ENCODE data around the gene KANSL3. TPM values are rescaled to one million over a fixed set of nuclear protein-coding genes. Genes with fewer than 3 reads are reported as not detected.

The KANSL3 gene
- total and polyA plus RNA-seq, 12 donors, result 22.3 to 58.3 (median 36.6) TPM

DNA sequence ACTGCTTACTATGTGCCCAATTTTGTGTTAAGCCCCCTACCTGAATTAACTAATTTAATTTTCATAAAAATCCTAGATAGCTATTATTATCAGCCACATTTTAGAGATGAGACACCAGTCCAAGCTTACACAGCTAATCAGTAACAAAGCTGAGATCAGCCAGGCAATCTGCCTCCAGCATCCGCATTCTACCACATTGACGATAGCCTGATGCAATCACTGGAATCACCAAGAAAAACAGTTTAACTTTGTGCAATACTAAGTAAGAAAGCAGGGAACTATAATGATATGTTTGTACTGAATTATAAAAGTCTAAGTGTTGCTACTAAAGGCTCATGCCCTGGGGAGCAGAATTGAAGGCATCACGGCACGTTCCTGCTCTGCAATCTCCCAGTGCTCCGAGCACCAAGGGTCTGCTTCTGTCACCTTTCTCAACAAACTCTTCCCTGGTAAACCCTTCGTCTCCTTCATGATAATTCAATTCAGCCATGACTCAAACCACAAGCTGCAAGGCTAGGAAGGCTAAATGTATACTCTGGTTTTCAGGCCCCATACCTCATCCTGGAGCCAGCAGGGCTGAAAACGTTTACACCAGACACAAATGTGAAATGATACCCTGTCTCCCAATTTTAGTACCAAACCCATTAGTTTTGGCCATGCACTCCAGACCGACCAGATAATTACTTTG is 19.4 kb downstream of the KANSL3 start:
- TF ChIP-seq, protein P1, sequence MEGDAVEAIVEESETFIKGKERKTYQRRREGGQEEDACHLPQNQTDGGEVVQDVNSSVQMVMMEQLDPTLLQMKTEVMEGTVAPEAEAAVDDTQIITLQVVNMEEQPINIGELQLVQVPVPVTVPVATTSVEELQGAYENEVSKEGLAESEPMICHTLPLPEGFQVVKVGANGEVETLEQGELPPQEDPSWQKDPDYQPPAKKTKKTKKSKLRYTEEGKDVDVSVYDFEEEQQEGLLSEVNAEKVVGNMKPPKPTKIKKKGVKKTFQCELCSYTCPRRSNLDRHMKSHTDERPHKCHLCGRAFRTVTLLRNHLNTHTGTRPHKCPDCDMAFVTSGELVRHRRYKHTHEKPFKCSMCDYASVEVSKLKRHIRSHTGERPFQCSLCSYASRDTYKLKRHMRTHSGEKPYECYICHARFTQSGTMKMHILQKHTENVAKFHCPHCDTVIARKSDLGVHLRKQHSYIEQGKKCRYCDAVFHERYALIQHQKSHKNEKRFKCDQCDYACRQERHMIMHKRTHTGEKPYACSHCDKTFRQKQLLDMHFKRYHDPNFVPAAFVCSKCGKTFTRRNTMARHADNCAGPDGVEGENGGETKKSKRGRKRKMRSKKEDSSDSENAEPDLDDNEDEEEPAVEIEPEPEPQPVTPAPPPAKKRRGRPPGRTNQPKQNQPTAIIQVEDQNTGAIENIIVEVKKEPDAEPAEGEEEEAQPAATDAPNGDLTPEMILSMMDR (IDR thresholded peaks at IDR 0.05), result no peak
- no peak for TF ChIP-seq POLR2A (IDR thresholded peaks at IDR 0.05)
- Histone ChIP-seq H3K4me1 (replicated peaks in 1 of 2) (peaks cover 0 to 5% of the 10 kb centered on the region in 2 donors), H3K4me3 (no peak overlapping the region), H3K27me3 (no peaks in the 10 kb centered on the region), H3K9me3 (replicated peaks in 1 of 3) (no peaks in the 10 kb centered on the region), H3K27ac (peak overlapping the region in 1 of 5 donors; percentile 54), H3K36me3 (replicated peaks in 1 of 2) (peaks cover 0 to 44% of the 10 kb centered on the region in 2 donors)
- DNase-seq, result no peak
- intact Hi-C loops (cut with DNase I), result no loop called here
- 74 to 90% (median 82%) methylated on average over 8 of the region's 8 CpGs for WGBS, 4 donors

DNA sequence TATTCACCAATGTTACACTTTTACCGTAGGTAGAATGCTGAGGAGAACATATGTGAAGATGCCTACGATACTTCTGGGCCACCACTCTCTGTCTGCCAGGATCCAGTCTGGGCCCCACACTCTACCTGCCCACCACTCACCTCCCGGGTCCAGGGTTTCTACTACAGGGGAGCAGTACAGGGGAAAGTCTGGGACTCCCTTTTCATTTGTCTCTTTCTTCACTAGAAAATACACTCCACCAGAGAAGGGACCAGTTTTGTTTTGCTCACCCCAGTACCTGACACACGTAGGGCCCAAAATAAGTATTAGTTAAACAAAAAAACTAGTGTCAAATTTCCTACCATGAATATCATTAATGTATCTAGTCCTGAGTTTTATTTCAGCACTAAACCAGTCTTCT is 21.1 kb downstream of the KANSL3 start:
- H3K4me3 ChIP-seq, result no peak overlapping the region
- intact Hi-C loops (cut with DNase I), result no loop called here
- TF ChIP-seq POLR2A (IDR thresholded peaks at IDR 0.05), result no peak
- WGBS, 4 donors, result 89 to 93% (median 92%) methylated on average over 3 to 4 of the region's 4 CpGs
- peaks cover 0 to 5% of the 10 kb centered on the region in 2 donors for H3K4me1 ChIP-seq (replicated peaks in 1 of 2)
- DNase-seq, result no peak
- no peaks in the 10 kb centered on the region for H3K9me3 ChIP-seq (replicated peaks in 1 of 3)
- H3K36me3 ChIP-seq (replicated peaks in 1 of 2), result peaks cover 0 to 61% of the 10 kb centered on the region in 2 donors
- peak overlapping the region in 2 of 5 donors; percentile 31 to 66 for H3K27ac ChIP-seq
- no peaks in the 10 kb centered on the region for H3K27me3 ChIP-seq

DNA sequence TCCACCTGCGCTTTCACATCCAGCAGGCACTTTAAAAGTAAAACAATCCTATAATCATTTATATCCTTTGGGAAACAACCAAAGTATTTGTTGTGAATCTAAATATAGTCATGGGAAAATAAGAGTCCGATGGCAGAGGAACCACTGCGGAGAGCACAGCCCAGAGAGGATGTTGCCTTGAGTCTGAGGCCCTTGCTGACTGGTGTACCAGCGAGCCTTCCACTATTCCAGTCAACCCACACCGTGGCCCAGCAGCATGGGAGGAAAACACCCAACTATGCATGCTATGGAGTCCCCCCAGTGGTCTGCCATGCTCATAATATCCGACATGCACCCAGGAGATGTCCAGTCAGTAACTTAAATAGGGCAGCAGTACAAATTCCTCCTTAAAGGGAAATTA is 21.6 kb downstream of the KANSL3 start:
- Histone ChIP-seq H3K27ac (peak overlapping the region in 1 of 5 donors; percentile 66), H3K9me3 (replicated peaks in 1 of 3) (no peaks in the 10 kb centered on the region), H3K36me3 (replicated peaks in 1 of 2) (peaks cover 0 to 64% of the 10 kb centered on the region in 2 donors), H3K4me3 (no peak overlapping the region), H3K27me3 (no peaks in the 10 kb centered on the region), H3K4me1 (replicated peaks in 1 of 2) (peaks cover 0 to 5% of the 10 kb centered on the region in 2 donors)
- 82 to 89% (median 83%) methylated on average over 5 to 6 of the region's 6 CpGs for WGBS, 4 donors
- no peak for TF ChIP-seq POLR2A (IDR thresholded peaks at IDR 0.05)
- TF ChIP-seq, protein P1 (IDR thresholded peaks at IDR 0.05), result no peak
- DNase-seq, result no peak
- intact Hi-C loops (cut with DNase I), result no loop called here

DNA sequence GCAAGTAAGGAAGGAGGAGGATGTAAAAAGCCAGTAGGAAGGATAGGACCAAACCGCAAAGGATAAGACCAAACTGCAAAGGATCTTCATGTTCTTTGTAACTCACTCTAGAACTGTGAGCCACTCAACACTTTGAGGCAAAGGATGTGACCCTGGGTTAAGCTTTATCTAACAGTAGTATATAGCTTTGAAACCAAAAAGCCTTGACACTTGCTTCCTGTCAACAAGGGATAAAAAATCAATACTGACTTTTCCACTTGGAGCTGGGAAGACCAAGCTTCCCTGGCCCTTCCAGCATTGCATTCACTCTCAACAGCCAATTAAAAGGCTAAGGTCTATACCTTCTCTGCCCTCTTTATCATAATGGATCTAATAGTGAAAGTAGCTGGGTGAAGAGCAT is 22.0 kb downstream of the KANSL3 start:
- Histone ChIP-seq H3K4me1 (replicated peaks in 1 of 2) (peaks cover 0 to 5% of the 10 kb centered on the region in 2 donors), H3K9me3 (replicated peaks in 1 of 3) (no peaks in the 10 kb centered on the region), H3K27me3 (no peaks in the 10 kb centered on the region), H3K27ac (peak overlapping the region in 1 of 5 donors; percentile 66), H3K36me3 (replicated peaks in 1 of 2) (peaks cover 0 to 68% of the 10 kb centered on the region in 2 donors), H3K4me3 (no peak overlapping the region)
- TF ChIP-seq POLR2A (IDR thresholded peaks at IDR 0.05), result no peak
- TF ChIP-seq, protein P1 (IDR thresholded peaks at IDR 0.05), result no peak
- DNase-seq, result no peak
- intact Hi-C loops (cut with DNase I), result no loop called here
- WGBS, 4 donors, result 81 to 92% (median 89%) methylated on average over 1 of the region's 1 CpG

All from adrenal gland (tissue), 12 donors.